IPS DF 6.9 (cell line): ENCODE measurements around the gene PDHA2.
A peak's percentile ranks its signal among the peaks of the same experiment; 100 is the strongest.
"Not testable (repeated sequence)": the region's sequence is repeated elsewhere in the genome, so short reads cannot be mapped to it uniquely, and the experiment has no call there.

Source experiments
- DNase-seq: peaks from one replicate; pipeline ENCODE4 v3.0.0-alpha.2; 2013; ENCODE audit warnings: low read depth, low spot score
- H3K27ac ChIP-seq: one replicate; pipeline ENCODE4 v1.5.1; 2013; ENCODE audit warnings: low read length, control low read depth
- H3K27me3 ChIP-seq: 2 replicates; pipeline ENCODE4 v1.6.1; 2013; ENCODE audit warnings: mild to moderate bottlenecking, low read length; ENCODE audit not compliant: control insufficient read depth, insufficient read depth
- H3K36me3 ChIP-seq: 2 replicates; pipeline ENCODE4 v1.6.1; 2013; ENCODE audit warnings: low read length; ENCODE audit not compliant: control insufficient read depth, insufficient read depth
- H3K4me1 ChIP-seq: 2 replicates; pipeline ENCODE4 v1.6.1; 2013; ENCODE audit warnings: low read length; ENCODE audit not compliant: control insufficient read depth, insufficient read depth
- H3K4me3 ChIP-seq: 2 replicates; pipeline ENCODE4 v1.5.1; 2013; ENCODE audit warnings: mild to moderate bottlenecking, low read length
- H3K9me3 ChIP-seq: 2 replicates; pipeline ENCODE4 v1.6.1; 2013; ENCODE audit warnings: low read length, inconsistent platforms; ENCODE audit not compliant: control insufficient read depth, insufficient read depth
- WGBS: extraction: QIAGEN DNeasy Blood & Tissue Kit; methylation state at CpG from one replicate; pipeline ENCODE4 v1.1.7; 2013; ENCODE audit warnings: mixed read lengths, missing lambda C conversion rate; ENCODE audit not compliant: insufficient read length, insufficient coverage; 5-methylcytosine and 5-hydroxymethylcytosine counted together

PDHA2 gene

DNA sequence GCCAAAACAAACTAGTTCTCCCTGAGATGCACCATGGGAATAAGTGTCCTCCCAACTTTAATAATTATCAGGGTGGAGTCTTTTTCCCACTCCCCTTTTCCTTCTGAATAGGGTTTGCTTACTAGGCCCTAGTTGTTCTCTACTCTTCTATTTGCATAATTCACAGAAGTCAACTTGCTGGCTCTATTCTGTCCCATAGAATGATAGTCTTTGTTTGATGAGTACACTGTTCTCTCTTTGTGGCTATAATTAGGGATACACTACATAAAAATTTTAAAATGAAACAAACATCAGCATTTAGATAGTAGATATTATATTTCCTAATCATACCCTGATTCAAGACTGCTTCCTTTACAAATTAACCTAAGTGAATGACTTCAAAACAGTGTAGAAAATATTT lies 10.3 kb downstream of the PDHA2 start:
- no peak overlapping the region for H3K27ac ChIP-seq
- H3K4me3 ChIP-seq: no peak overlapping the region
- H3K4me1 ChIP-seq: no peaks in the 10 kb centered on the region
- H3K36me3 ChIP-seq: no peaks in the 10 kb centered on the region
- no peaks in the 10 kb centered on the region for H3K27me3 ChIP-seq
- H3K9me3 ChIP-seq: no peaks in the 10 kb centered on the region
- no peak for DNase-seq

DNA sequence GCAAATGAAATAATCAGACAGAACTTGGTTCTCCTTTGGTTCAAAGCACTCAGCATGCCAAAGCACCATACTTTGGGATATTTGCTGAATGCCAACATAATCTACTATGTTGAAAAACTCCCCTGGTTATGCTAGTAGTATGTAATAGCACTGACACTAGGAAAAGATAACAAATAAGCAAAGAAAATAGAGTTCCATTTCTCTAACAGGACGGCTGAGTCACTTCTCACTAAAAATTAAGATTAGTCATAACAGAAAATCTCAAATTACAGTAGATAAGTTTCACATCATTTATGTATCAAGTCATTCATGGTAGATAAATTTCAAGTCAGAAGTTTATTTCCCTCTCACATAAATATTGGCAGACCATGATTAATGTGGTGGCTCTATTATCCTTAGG lies 17.9 kb downstream of the PDHA2 start:
- no peak overlapping the region for H3K4me3 ChIP-seq
- H3K36me3 ChIP-seq: no peaks in the 10 kb centered on the region
- WGBS: no CpG with 5 or more reads among the region's 1 CpG
- H3K27me3 ChIP-seq: no peaks in the 10 kb centered on the region
- H3K27ac ChIP-seq: no peak overlapping the region
- DNase-seq: no peak
- H3K9me3 ChIP-seq: no peaks in the 10 kb centered on the region
- H3K4me1 ChIP-seq: peaks cover 2% of the 10 kb centered on the region

DNA sequence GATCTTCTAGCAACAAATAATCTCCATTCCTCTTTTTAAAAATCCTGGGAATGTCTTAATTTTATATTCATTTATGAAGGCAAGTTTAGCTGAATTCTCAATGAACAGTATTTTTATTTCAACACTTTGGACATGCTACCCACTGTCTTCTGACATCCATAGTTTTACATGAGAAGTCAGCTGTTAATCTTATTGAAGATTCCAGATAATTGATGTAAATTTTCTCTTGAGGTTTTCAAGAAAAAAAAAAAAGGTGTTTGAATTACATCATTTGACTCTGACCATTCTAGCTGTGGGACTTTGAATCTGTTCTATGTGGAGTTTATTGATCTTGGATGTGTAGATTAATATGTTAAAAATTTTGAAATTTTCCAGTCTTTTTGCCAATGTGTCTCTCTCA lies 28.0 kb downstream of the PDHA2 start:
- Histone ChIP-seq H3K9me3 (no peaks in the 10 kb centered on the region; the same call in 1 of the 2 replicates), H3K4me3 (no peak overlapping the region), H3K36me3 (no peaks in the 10 kb centered on the region), H3K4me1 (no peaks in the 10 kb centered on the region), H3K27ac (no peak overlapping the region), H3K27me3 (no peaks in the 10 kb centered on the region)
- DNase-seq: no peak

DNA sequence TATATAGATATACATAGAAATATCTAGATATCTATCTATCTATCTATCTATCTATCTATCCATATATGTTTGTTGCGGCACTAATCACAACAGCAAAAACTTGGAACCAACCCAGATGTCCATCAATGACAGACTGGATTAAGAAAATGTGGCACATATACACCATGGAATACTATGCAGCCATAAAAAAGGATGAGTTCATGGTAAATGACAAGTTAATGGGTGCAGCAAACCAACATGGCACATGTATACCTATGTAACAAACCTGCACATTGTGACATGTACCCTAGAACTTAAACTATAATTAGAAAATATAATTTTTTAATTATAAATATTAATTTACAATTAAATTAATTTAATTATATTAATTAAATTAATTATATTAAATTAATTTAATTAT lies 29.5 kb downstream of the PDHA2 start:
- no CpG with 5 or more reads among the region's 1 CpG for WGBS

DNA sequence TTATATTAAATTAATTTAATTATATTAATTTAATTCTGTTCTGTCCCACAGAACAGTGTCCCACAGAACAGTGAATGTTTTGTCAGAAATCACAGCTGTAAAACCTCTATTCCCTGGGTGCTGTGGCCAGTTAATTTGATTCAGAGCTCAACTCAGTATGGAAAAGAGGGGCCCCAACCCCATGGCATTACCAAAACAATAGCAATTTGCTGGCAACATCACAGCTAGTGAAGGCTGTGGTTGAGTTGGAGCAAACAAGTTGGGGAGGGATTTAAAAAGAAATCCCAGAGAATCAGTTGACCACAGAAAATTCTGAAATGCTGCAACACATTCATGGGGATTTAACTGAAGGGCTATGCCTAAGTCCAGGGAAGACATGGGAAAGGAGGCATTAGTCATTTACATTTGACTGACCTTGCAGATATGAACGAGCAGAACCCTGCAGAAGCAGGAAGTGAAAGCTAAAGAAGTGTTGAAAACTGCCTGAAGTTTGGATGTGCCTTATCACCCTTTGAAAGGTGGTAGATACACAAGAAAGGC lies 30.1 kb downstream of the PDHA2 start:
- H3K9me3 ChIP-seq: no peaks in the 10 kb centered on the region; the same call in 1 of the 2 replicates
- DNase-seq: peak; percentile 9
- WGBS: no CpG with 5 or more reads among the region's 1 CpG

More for the DNA sequence above, 29.5 kb downstream of the PDHA2 start:
- H3K27me3 ChIP-seq, H3K27ac ChIP-seq, DNase-seq, H3K36me3 ChIP-seq, H3K4me1 ChIP-seq, H3K9me3 ChIP-seq, H3K4me3 ChIP-seq: not testable (repeated sequence)

DNA sequence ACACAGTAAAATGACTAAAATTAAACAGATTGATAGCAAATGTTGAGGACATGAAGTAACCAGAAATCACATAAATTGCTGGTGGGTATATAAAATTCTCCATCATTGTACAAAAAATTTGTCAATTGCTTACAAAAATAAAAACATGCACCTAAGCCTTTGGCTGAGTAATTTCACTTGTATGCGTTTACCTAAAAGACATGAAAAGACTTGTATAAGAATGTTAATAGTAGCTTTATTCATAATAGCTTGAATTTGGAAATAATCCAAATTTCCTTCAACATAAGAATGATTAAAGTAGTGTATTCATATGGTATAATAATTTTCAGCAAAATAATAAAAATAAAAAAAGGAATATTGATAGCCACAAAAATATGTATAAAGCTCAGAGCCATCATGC lies 37.7 kb downstream of the PDHA2 start:
- no peaks in the 10 kb centered on the region for H3K4me1 ChIP-seq
- H3K27ac ChIP-seq: no peak overlapping the region
- no peak overlapping the region for H3K4me3 ChIP-seq
- H3K27me3 ChIP-seq: no peaks in the 10 kb centered on the region
- no peak for DNase-seq
- WGBS: no CpG with 5 or more reads among the region's 1 CpG
- no peaks in the 10 kb centered on the region for H3K9me3 ChIP-seq
- no peaks in the 10 kb centered on the region for H3K36me3 ChIP-seq

More for the DNA sequence above, 30.1 kb downstream of the PDHA2 start:
- no peaks in the 10 kb centered on the region for H3K4me1 ChIP-seq
- no peak overlapping the region for H3K27ac ChIP-seq
- H3K36me3 ChIP-seq: no peaks in the 10 kb centered on the region
- no peaks in the 10 kb centered on the region for H3K27me3 ChIP-seq
- no peak overlapping the region for H3K4me3 ChIP-seq

DNA sequence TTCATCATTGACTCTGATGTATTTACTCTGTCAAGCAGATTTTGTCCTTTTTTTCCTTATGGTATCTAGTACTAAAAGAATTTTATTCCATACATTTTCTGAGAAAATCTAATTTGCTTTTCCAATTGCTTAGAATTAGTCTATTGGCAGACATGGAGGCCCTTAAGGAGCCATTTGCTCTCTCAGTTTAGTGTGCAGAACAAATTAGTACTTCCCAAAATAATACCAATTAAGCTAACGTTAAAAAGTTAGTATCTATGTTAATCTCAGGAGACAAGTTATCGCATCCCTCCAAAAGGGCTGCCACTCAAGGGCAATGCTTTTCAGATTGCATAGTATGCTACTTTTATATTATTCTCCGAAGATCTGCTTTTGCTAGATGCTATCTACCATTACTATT lies 47.7 kb downstream of the PDHA2 start:
- no peak for DNase-seq
- no CpG with 5 or more reads among the region's 3 CpGs for WGBS

DNA sequence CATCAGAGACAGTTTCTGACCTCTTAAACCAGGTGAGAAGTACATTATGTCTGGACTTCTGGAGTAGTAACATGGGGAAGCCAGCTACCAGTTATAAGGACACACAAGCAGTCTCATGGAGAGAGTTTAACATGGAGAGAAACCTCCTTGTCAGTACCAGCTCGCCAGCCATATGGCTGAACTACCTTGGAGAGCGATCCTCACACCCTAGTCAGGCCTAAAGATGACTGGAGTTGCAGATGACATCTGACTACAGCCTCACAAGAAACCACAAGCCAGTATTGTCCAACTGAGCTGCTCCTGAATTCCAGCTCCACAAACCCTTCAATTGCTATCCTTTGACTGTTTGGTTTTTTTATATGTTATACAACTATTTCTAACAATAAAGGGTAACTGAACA lies 49.8 kb downstream of the PDHA2 start:
- no peaks in the 10 kb centered on the region for H3K4me1 ChIP-seq
- no peaks in the 10 kb centered on the region for H3K9me3 ChIP-seq
- no peaks in the 10 kb centered on the region for H3K27me3 ChIP-seq
- H3K4me3 ChIP-seq: no peak overlapping the region
- no CpG with 5 or more reads among the region's 2 CpGs for WGBS
- DNase-seq: no peak
- no peak overlapping the region for H3K27ac ChIP-seq
- no peaks in the 10 kb centered on the region for H3K36me3 ChIP-seq

More for the DNA sequence above, 47.7 kb downstream of the PDHA2 start:
- H3K27me3 ChIP-seq: no peaks in the 10 kb centered on the region
- no peaks in the 10 kb centered on the region for H3K9me3 ChIP-seq
- H3K27ac ChIP-seq: no peak overlapping the region
- no peaks in the 10 kb centered on the region for H3K4me1 ChIP-seq
- no peak overlapping the region for H3K4me3 ChIP-seq
- H3K36me3 ChIP-seq: no peaks in the 10 kb centered on the region
